K562 (cell line): ENCODE measurements around the gene MVB12B. TPM values are rescaled to one million over a fixed set of nuclear protein-coding genes. Genes with fewer than 3 reads are reported as not detected.

Experiments
- ATAC-seq: fragments of 200-7000 bp; cut with Tn5 transposase; 3 replicates; pipeline ENCODE4 v1.9.1; 2020; ENCODE audit warnings: moderate library complexity
- BruUV-seq: library from RNA; stranded (reverse); fragments of 400-500 nt; replicated peaks from 2 replicates; lab custom pipeline; 2021; lab: Mats Ljungman, UMichigan
- CTCF ChIA-PET: fragments of 300-600 bp; formaldehyde crosslinking; extraction: SDS; loops from one replicate; lab custom pipeline; 2021; ENCODE audit warnings: low intra/inter-chr PET ratio; lab: Yijun Ruan, JAX
- POLR2A ChIA-PET: fragments of 300-600, 350-650 bp; sonication (Branson Sonifier 250); formaldehyde crosslinking; extraction: SDS; loops from one replicate; lab custom pipeline; 2021; ENCODE audit warnings: antibody characterized with exemption, inconsistent platforms; lab: Yijun Ruan, JAX
- DNase-seq, 4 experiments: peaks; one replicate each; pipeline versions ENCODE4 v3.0.0 to v3.0.0-alpha.2; 2011 to 2018; ENCODE audit warnings: low spot score in 3 of 4, mixed read lengths in 3 of 4; ENCODE audit errors: extremely low read depth in 1 of 4
- FAIRE-seq: peaks from 2 replicates; lab custom pipeline; 2011; peaks lifted over from hg19 to GRCh38; lab: Jason Lieb, UNC
- H2AFZ ChIP-seq: 2 replicates; pipeline ENCODE4 v1.6.0; 2011; ENCODE audit warnings: low read depth, low read length, control low read depth, inconsistent platforms
- H3K27ac ChIP-seq: fragments of 200-600 bp; 3 replicates; pipeline ENCODE4 v1.8.0; 2011; ENCODE audit warnings: low read depth, mild to moderate bottlenecking, control low read depth, inconsistent platforms, low read length, moderate library complexity, mixed read lengths; ENCODE audit errors: extremely low read depth
- H3K27me3 ChIP-seq, 2 experiments: fragments of 300-600 bp in 1 of 2; 2 replicates in 1 of 2; 3 replicates in 1 of 2; pipeline versions ENCODE4 v1.6.0 to v1.8.0; 2011; ENCODE audit warnings: inconsistent platforms in 2 of 2, low read length in 2 of 2, mild to moderate bottlenecking in 1 of 2, mixed read lengths in 1 of 2, moderate library complexity in 1 of 2; ENCODE audit not compliant: control insufficient read depth in 2 of 2, insufficient read depth in 2 of 2
- H3K36me3 ChIP-seq: fragments of 300-600 bp; 3 replicates; pipeline ENCODE4 v1.8.0; 2011; ENCODE audit warnings: mild to moderate bottlenecking, low read length, inconsistent platforms; ENCODE audit not compliant: control insufficient read depth, insufficient read depth
- H3K4me1 ChIP-seq, 2 experiments: fragments of 200-600 bp in 1 of 2; replicated peaks in 1 of 2; 2 replicates in 1 of 2; 3 replicates in 1 of 2; pipeline versions ENCODE4 v1.5.1 to v1.8.0; 2011; ENCODE audit warnings: inconsistent platforms in 2 of 2, low read length in 2 of 2, mild to moderate bottlenecking in 1 of 2, mixed read lengths in 1 of 2, moderate library complexity in 1 of 2; ENCODE audit not compliant: control insufficient read depth in 2 of 2, insufficient read depth in 2 of 2
- H3K4me2 ChIP-seq: 2 replicates; pipeline ENCODE4 v1.6.1; 2011; ENCODE audit warnings: low read length, control low read depth, inconsistent platforms, mixed read lengths; ENCODE audit not compliant: insufficient read depth
- H3K4me3 ChIP-seq: fragments of 200-600 bp; sonication (generic), shearing (Covaris generic); 2 replicates; pipeline ENCODE4 v1.5.1; 2016; ENCODE audit warnings: control low read depth, inconsistent platforms
- H3K79me2 ChIP-seq: fragments of 200-600 bp; 3 replicates; pipeline ENCODE4 v1.8.0; 2011; ENCODE audit warnings: low read length, inconsistent platforms; ENCODE audit not compliant: control insufficient read depth, insufficient read depth
- H3K9ac ChIP-seq, 2 experiments: 2 replicates each; pipeline versions ENCODE4 v1.6.0 to v1.6.1; 2011; ENCODE audit warnings: low read depth in 2 of 2, low read length in 2 of 2, control low read depth in 1 of 2, inconsistent platforms in 1 of 2, mild to moderate bottlenecking in 1 of 2, mixed read lengths in 1 of 2; ENCODE audit not compliant: insufficient read depth in 1 of 2
- H3K9me1 ChIP-seq: one replicate; pipeline ENCODE4 v1.6.0; 2011; ENCODE audit warnings: inconsistent platforms, mild to moderate bottlenecking, low read length, moderate library complexity; ENCODE audit not compliant: control insufficient read depth, insufficient read depth
- H3K9me3 ChIP-seq: replicated peaks from 2 replicates; pipeline ENCODE4 v1.5.1; 2011; ENCODE audit warnings: low read depth, low read length, inconsistent platforms; ENCODE audit not compliant: control insufficient read depth, insufficient read depth
- H4K20me1 ChIP-seq: replicated peaks from 2 replicates; pipeline ENCODE4 v1.6.1; 2011; ENCODE audit warnings: low read length, inconsistent platforms, mixed read lengths; ENCODE audit not compliant: control insufficient read depth, insufficient read depth
- CBX5 ChIP-seq: IDR thresholded peaks from 2 replicates; pipeline ENCODE4 v1.6.1; 2014; ENCODE audit warnings: low read depth, borderline replicate concordance
- GATAD2B ChIP-seq: fragments of 450-650 bp; IDR thresholded peaks from 2 replicates; pipeline ENCODE4 v1.6.1; 2017; ENCODE audit warnings: mild to moderate bottlenecking, borderline replicate concordance
- HNRNPK ChIP-seq: fragments of 200-400 bp; formaldehyde crosslinking; IDR thresholded peaks from one replicate; pipeline ENCODE4 v1.6.1; 2018; ENCODE audit warnings: mild to moderate bottlenecking, low read depth, low read length; ENCODE audit not compliant: poor library complexity, severe bottlenecking
- LARP7 ChIP-seq: fragments of 450-650 bp; IDR thresholded peaks from 2 replicates; pipeline ENCODE4 v1.6.1; 2016
- MEF2D ChIP-seq: conservative IDR thresholded peaks from 2 replicates; pipeline ENCODE4 v1.6.1; 2016; ENCODE audit warnings: low read depth, missing genetic modification characterization, missing compliant biosample characterization
- NBN ChIP-seq: fragments of 450-650 bp; IDR thresholded peaks from 2 replicates; pipeline ENCODE4 v1.6.1; 2016; ENCODE audit warnings: low read depth, mild to moderate bottlenecking
- NFIX ChIP-seq: fragments of 250-450 bp; sonication (Bioruptor Pico); IDR thresholded peaks from 2 replicates; pipeline ENCODE4 v1.4.0; 2020; ENCODE audit warnings: low read depth, mild to moderate bottlenecking, moderate library complexity
- RAD21 ChIP-seq, 2 experiments: fragments of 250-450 bp in 1 of 2; fragments of 450-650 bp in 1 of 2; sonication (Bioruptor Pico) in 1 of 2; formaldehyde crosslinking in 1 of 2; IDR thresholded peaks in 1 of 2; conservative IDR thresholded peaks in 1 of 2; 2 replicates each; pipeline versions ENCODE4 v1.4.0 to v1.8.0; 2020 to 2022; ENCODE audit warnings: mild to moderate bottlenecking in 2 of 2, moderate library complexity in 1 of 2
- SAFB2 ChIP-seq: fragments of 200-400 bp; formaldehyde crosslinking; IDR thresholded peaks from 2 replicates; pipeline ENCODE4 v1.6.1; 2018; ENCODE audit warnings: borderline replicate concordance, low read length, low read depth, moderate library complexity; ENCODE audit not compliant: severe bottlenecking
- SMARCB1 ChIP-seq: IDR thresholded peaks from 2 replicates; pipeline ENCODE4 v1.6.1; 2011; ENCODE audit warnings: improper control_type of control experiment, low read depth; ENCODE audit not compliant: insufficient read length
- TEAD2 ChIP-seq: fragments of 450-650 bp; IDR thresholded peaks from 2 replicates; pipeline ENCODE4 v1.6.1; 2016; ENCODE audit warnings: missing genetic modification characterization, control low read depth, missing compliant biosample characterization
- THRAP3 ChIP-seq: fragments of 450-650 bp; IDR thresholded peaks from 2 replicates; pipeline ENCODE4 v1.6.1; 2016; ENCODE audit warnings: mild to moderate bottlenecking, inconsistent platforms, borderline replicate concordance
- ZC3H8 ChIP-seq: fragments of 450-650 bp; IDR thresholded peaks from 2 replicates; pipeline ENCODE4 v1.6.1; 2017
- ZNF239 ChIP-seq: fragments of 250-450 bp; sonication (Bioruptor Pico); IDR thresholded peaks from 2 replicates; pipeline ENCODE4 v1.4.0; 2020; ENCODE audit warnings: mild to moderate bottlenecking
- WGBS: fragments of 100-300 bp; shearing (Covaris generic); methylation state at CpG from one replicate; pipeline ENCODE4 v1.1.6; 2016; ENCODE audit warnings: low coverage, mixed read lengths; ENCODE audit not compliant: insufficient coverage; ENCODE audit errors: missing lambda C conversion rate; 5-methylcytosine and 5-hydroxymethylcytosine counted together
- in situ Hi-C: fragments of 300-500 bp; cut with MboI; formaldehyde crosslinking; loops from 4 replicates; pipeline ENCODE4 v1.15.0; 2018; ENCODE audit warnings: inconsistent platforms, mixed read lengths
- intact Hi-C: fragments of 100-400 bp; cut with micrococcal nuclease; formaldehyde crosslinking; loops from 2 replicates; pipeline ENCODE4 v1.14.2; 2022
- polyA plus RNA-seq, 8 experiments: library from polyadenylated mRNA; depleted of rRNA in 4 of 8; stranded (reverse) in 5 of 8; unstranded in 3 of 8; fragments of >200 nt; fragmentation: Nextera tagmentation in 2 of 8; fragmentation: Illumina TruSeq in 1 of 8; extraction: Ambion mirVana in 2 of 8; extraction: Trizol in 1 of 8; gene quantifications; 2 replicates each; pipeline versions ENCODE4 v1.2.1 to v1.2.3, GENCODE V29; 2011 to 2014; ENCODE audit warnings: inconsistent platforms in 1 of 8, missing spikeins in 1 of 8
- total RNA-seq, 7 experiments: library from RNA; depleted of rRNA in 6 of 7; stranded (reverse); fragments of >200 nt in 6 of 7; fragmentation: Illumina TruSeq in 2 of 7; extraction: Trizol in 2 of 7; gene quantifications; 2 replicates each; pipeline versions ENCODE4 v1.2.1 to v1.2.3, GENCODE V29; 2011 to 2021; ENCODE audit warnings: low replicate concordance in 1 of 7
- TF ChIP-seq, protein P1 (sequence below), 2 experiments: fragments of 250-450 bp in 1 of 2; fragments of 450-650 bp in 1 of 2; sonication (Bioruptor Pico) in 1 of 2; IDR thresholded peaks; 2 replicates each; pipeline versions ENCODE4 v1.6.1 to v1.8.0; 2016 to 2021; ENCODE audit warnings: mild to moderate bottlenecking in 2 of 2, moderate library complexity in 2 of 2, missing compliant biosample characterization in 1 of 2, missing genetic modification characterization in 1 of 2

MVB12B gene
- total and polyA plus RNA-seq, 9 of the 15 experiments (the other 6 are each of a cell fraction or from before 2014, with no cell fraction given), result not detected

DNA sequence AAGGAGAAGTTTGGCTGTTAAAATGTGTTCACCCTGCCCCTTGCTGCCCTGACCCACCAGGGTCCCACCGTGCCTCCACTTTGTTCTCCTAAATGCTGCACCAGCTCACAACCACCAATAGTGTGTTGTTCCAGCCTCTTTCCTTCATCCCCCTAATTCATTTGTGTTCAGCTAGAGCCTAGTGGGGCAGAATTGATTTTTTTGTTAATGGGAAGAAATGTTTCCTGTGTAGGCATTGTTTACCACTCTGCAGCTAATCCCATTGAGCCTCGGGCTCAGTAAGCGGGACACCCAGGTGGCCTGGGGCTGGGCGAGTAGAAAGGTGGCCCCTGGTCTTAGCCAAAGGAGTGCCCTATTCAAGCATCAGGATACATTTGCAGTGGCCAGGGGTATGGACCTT lies 127.6 kb downstream of the MVB12B start:
- no peak for FAIRE-seq
- Histone ChIP-seq H2AFZ (no peak overlapping the region), H3K27me3 (peaks cover 21 to 74% of the 10 kb centered on the region in 2 experiments), H4K20me1 (0 out of 2 replicates have a peak, but pooled peaks cover 6% of the 10 kb centered on the region), H3K27ac (no peak overlapping the region), H3K36me3 (no peaks in the 10 kb centered on the region), H3K9me3 (no peaks in the 10 kb centered on the region), H3K9me1 (no peaks in the 10 kb centered on the region), H3K4me2 (no peak overlapping the region), H3K4me1 (no peaks in the 10 kb centered on the region), H3K9ac (no peak overlapping the region), H3K4me3 (no peak overlapping the region), H3K79me2 (no peaks in the 10 kb centered on the region)
- POLR2A ChIA-PET, result interaction anchor here (0.6 to 0.7 kb wide), 2 partner anchors 124 to 291 kb away, joined by 3 to 4 read pairs; no protein-coding TSS in a partner anchor
- no peak for ATAC-seq
- BruUV-seq, result no TSS peak
- DNase-seq, result no peak
- intact Hi-C loops, result no loop called here
- WGBS, result 0% methylated on average over 4 of the region's 4 CpGs
- no peak for TF ChIP-seq GATAD2B
- no peak for TF ChIP-seq CBX5
- no peak for TF ChIP-seq SMARCB1
- TF ChIP-seq RAD21 (CRISPR knock-in tag; conservative IDR thresholded peaks at IDR 0.05 in 1 of 2, IDR thresholded peaks at IDR 0.05 in 1 of 2), result no peak
- no peak for TF ChIP-seq ZNF239 (CRISPR knock-in tag)
- in situ Hi-C loops, result no loop called here
- CTCF ChIA-PET, result no interaction called here

DNA sequence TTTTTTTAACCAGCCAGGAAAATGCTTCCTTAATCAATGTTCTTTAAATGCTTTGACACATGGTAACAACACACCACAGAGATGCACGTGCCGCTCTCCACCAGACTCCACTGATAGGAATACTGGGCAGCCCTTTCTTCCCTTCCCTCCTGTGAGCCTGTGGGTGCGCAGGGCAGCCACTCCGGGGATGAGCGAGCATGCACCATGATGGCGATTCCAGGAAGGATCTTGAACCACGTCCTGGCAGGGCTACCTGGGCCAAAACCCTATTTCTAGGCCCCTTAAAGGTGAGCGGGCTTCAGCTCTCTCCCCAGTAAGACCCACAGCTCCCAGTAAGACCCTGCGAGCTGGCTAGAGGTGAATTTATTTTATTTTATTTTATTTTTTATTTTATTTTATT lies 128.2 kb downstream of the MVB12B start:
- no peak for DNase-seq
- no peak overlapping the region for H2AFZ ChIP-seq
- POLR2A ChIA-PET, result interaction anchor here (0.6 to 1.4 kb wide), 2 partner anchors 14 to 58 kb away, joined by 3 read pairs; no protein-coding TSS in a partner anchor
- H3K36me3 ChIP-seq, result no peaks in the 10 kb centered on the region
- BruUV-seq, result no TSS peak
- CTCF ChIA-PET, result no interaction called here
- no peak for ATAC-seq
- 0% methylated on average over 7 of the region's 9 CpGs for WGBS
- H3K9me1 ChIP-seq, result no peaks in the 10 kb centered on the region
- no peaks in the 10 kb centered on the region for H3K4me1 ChIP-seq
- H3K9me3 ChIP-seq, result no peaks in the 10 kb centered on the region
- no peak overlapping the region for H3K27ac ChIP-seq
- H3K9ac ChIP-seq, result no peak overlapping the region
- in situ Hi-C loops, result no loop called here
- H3K79me2 ChIP-seq, result no peaks in the 10 kb centered on the region
- FAIRE-seq, result no peak
- H4K20me1 ChIP-seq, result 0 out of 2 replicates have a peak, but pooled peaks cover 8% of the 10 kb centered on the region
- no peak overlapping the region for H3K4me2 ChIP-seq
- intact Hi-C loops, result no loop called here
- peaks cover 23 to 78% of the 10 kb centered on the region in 2 experiments for H3K27me3 ChIP-seq
- no peak overlapping the region for H3K4me3 ChIP-seq
- TF ChIP-seq TEAD2 (tag), result no peak
- TF ChIP-seq NFIX (CRISPR knock-in tag), result no peak
- no peak for TF ChIP-seq SAFB2
- no peak for TF ChIP-seq HNRNPK
- TF ChIP-seq, protein P1, sequence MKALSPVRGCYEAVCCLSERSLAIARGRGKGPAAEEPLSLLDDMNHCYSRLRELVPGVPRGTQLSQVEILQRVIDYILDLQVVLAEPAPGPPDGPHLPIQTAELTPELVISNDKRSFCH (CRISPR knock-in tag; IDR thresholded peaks at IDR 0.05), result no peak
- TF ChIP-seq, protein P1 (tag; IDR thresholded peaks at IDR 0.05), result no peak
- no peak for TF ChIP-seq MEF2D (tag)
- no peak for TF ChIP-seq NBN
- no peak for TF ChIP-seq THRAP3
- TF ChIP-seq LARP7, result no peak
- no peak for TF ChIP-seq ZC3H8
